ENCODE results near the gene STX1B.
"Not testable (repeated sequence)": the region's sequence is repeated elsewhere in the genome, so short reads cannot be mapped to it uniquely, and the experiment has no call there.

Gene STX1B

DNA sequence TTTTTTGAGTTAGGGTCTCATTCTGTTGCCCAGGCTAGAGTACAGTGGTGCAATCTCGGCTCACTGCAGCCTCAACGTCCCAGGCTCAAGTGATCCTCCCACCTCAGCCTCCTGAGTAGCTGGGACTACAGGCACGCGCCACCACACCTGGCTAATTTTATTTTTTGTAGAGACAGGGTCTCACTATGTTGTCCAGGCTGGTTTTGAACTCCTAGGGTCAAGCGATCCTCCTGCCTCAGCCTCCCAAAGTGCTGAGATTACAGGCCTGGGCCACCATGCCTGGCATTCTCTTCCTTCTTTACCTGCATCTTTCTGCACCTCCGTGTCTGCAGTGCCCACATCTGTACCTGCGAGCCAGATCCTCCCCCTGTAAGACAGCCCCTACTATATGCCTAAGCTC, 1.4 kb upstream of the STX1B start:
- DNase-seq: not testable (repeated sequence)

DNA sequence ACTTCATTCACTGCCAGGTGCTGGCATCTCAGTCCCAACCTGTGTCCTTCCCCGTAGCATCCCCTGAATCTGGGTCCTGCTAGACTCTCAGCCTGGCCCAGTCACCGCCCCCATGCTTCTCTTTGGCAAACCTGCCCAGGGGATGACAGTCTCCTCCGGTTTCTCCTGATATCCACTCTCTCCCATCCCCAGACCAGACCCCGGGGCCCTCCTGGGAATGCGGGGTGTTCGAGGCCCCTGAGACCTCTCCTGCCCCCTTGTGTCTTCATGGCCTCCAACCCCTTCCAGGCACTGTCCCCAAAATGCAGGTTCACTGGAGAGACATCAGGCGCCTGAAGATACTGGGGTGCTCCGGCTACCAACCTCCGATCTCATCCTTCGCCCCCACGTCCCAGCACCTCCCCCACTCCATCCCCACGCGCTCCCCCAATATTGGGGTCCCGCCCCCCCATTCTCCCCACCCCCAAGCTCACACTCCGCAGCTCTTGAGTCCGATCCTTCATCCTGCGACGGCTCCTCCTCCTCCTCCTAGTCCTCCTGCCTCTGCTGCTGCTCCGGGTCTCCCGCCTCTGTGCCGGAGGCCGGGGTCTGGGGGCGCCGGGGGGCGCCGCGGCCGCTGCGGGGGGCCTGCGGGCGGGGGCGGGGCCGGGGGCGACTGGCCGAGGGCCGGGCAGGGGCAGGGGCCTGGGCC, 399 bp downstream of the STX1B start:
- no peak for DNase-seq

DNA sequence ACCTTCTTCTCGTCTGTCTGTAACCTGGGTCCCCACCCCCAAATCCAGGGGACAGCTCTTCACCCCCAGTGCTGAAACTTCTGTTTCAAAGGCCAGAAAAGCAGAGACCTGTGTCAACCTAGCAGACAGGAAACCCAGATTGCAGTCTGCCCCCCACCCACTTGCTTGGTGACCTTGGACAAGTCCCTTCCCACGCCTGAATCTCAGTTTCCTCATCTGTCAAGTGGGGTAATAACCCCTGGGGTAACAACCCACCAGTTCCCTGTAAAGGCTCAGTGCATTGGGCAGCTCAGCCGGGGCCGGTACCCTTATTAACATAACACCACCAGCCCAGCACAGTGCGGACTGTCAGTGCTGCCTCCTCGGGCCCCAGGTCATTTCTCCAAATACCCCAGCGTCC, 1.3 kb downstream of the STX1B start:
- no peak for DNase-seq

DNA sequence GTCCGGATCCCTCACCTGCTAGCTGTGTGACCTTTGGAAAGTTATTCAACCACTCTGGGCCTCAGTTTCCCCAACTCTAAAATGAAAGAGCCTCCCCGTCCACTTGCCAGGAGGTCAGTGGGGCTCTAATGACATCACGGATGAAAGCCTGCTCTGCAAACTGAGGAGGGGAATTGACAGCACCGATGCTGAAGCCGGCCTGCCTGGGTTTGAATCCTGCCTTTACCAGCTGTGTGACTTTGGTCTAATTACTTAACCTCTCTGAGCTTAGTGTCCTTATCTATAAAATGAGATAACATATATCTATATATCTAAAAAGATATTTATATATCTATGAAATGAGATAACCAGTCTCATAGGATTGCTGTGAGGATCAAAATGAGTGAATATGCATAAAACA, 1.9 kb downstream of the STX1B start:
- no peak for DNase-seq

DNA sequence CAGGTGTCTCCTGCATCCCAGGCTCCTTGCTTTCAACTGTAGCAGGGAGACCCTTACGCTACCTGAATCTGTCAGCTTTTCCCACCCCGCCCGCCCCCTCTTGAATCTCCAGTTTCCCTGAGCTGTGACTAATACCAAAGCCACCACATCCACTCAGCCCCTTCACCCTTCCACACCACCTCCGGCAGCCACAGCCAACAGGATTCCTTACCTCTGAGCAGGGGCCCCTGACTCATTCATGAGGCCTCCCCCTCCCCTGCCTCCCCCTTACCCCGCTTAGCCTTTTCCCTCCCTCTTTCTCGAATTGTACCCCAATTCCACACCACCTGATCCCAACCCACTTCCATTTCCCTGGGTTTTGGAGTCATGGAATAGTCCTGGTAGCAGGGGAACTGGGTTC, 2.3 kb downstream of the STX1B start:
- DNase-seq: no peak

DNA sequence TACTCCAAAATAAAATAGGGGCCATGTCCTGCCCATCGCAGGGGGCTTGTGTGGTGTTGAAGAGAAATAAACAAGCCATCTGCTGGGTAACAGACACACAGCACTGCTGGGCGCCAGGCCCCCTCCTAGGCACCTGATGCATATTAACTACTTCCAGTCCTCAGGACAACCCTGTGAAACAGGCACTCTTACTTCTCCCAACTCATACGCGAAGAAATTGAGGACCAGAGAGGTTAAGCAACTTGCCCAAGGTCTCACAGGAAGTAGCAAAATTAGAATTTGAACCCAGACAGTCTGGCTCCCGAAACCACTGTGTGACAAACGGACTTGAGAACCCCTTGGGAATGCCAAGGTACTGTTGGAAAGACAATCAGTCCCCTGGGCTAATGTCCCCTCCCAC, 2.8 kb downstream of the STX1B start:
- DNase-seq: no peak

DNA sequence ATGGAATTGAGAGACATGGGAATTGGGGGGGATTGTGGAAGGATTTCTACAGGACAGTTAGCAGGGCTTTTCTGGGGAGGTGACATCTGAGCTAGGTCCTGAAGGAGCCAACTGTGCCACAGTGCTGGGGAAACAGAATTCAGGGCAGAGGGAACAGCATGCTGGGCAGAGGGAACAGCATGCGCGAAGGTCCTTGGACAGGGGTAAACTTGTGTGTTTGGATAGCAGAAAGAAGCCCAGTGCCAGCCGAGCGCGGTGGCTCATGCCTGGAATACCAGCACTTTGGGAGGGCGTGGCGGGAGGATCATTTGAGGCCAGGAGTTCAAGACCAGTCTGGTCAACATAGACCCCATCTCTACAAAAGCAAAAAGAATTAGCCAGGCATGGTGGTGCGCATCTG, 3.8 kb downstream of the STX1B start:
- no peak for DNase-seq

DNA sequence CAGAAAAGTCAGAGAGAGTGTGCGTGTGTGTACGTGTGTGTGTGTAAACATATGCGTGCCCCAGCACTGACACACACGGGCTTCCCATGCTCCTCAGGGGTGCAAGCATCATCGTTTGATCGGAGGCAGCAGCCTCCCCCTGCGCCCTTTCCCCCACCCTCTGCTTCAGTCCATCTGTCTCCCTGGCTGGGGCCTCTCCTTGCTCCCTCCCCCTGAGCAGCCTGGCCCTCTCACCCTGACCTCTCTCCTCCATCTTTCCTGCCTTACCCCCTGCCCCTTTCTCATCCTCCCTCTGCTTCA, 4.4 kb downstream of the STX1B start:
- no peak for DNase-seq

DNA sequence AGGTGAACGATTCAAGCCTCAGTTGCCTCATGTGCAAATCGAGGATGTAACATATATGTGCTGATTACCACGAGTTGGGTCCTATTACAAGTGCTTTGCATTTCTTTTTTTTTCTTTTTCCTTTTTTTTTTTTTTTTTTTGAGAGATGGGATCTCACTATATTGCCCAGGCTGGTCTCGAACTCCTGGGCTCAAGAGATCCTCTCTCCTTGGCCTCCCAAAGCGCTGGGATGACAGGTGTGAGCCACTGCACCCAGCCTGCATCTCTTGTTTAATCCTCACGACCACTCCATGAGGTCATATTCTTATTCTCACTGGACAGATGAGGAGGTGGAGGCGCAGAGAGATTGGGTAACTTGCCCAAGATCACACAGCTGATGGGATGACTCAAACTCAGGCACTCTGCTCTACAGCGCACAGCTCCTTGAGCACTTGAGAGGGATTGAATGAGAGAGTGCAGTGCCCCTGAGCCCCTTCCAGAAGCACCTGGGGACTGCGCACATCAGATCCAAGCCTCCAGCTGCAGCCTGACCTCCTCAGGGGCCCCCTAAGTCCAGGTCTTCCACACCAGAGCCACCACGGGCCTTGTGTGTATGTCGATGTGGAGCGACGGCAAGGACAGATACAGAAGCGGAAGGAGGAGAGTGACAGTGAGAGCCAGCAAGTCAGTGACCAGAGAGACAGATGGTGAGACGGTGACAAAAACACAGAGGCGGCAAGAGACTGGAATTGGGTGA, 4.9 kb downstream of the STX1B start:
- no peak for DNase-seq

DNA sequence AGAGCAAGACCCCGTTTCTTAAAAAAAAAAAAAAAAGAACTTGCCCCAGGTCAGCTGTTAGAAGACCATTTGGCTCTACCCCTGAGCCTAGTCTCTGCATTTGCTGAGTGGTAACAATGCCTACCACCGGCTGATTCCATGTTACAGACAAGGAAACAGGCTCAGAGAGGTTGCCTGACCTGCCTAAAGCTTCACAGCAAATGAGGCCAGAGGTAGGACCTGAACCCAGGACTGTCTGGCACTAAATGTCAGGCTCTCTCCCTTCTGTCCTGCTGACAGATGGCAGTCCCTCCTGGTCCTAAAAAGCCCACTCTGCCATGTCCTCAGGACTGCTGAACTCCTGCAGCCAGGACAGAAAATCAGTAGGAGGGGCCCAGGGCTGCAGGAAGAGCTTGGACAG, 5.8 kb downstream of the STX1B start:
- no peak for DNase-seq

DNA sequence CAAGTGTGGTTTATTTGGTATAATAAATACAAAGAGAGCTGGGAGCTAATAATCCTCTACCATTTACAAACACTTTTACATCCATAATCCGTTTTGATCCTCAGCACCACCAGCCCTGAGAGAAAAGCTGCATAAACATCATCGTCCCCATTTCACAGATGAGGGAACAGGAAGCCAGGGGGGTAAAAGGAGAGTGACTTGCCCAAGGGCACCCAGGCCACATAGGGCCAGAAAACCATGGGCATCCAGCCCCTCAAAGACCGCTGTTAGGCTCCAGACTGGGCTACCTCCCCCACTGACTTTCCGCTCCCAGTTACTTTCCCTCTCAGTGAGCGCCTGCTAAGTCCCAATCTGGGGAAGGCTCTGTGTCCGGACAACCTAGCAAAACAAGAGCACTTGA, 6.7 kb downstream of the STX1B start:
- DNase-seq: no peak

DNA sequence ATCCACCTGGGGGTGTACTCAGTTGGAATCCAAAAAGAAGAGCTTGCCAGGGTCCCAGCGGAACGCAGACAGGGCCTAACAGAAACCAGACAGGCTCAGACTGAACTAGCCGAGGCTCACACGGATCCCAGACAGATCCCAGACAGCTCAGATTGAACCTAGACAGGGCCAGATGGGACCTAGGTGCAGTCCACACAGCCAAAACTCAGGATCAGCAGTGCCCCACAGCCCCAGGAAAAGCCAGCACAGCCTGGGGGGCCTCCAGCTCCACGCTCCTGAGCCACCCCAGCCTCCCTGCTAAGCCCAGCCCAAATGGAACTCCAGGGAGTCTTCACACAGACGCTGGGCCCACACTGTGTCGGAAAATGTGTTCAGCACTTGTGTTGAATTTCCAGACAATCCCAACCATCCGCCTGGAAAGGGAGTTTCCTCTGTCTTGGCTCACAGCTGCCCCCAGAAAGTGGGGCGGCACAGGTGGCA, 7.5 kb downstream of the STX1B start:
- no peak for DNase-seq

DNA sequence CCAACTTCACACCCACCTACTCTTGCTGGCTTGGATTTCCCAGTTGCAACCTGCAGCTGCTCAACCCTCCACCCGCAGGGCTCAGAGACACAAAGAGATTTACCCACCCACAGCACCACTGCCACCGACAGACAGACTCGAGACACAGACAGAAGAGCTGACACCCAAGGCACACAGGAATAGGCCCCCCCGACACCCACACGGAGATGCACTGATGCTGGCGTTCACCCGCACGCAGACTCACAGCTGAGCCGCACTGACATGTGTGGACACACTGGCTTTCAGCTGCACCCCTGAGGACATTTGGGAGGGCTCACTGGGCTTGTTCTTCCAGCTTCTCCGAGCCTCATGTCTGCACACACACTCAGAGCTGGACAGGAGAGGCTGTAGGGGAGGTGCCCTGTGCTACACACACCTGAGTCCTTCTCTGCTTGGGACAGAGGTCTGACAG, 8.2 kb downstream of the STX1B start:
- no peak for DNase-seq

DNA sequence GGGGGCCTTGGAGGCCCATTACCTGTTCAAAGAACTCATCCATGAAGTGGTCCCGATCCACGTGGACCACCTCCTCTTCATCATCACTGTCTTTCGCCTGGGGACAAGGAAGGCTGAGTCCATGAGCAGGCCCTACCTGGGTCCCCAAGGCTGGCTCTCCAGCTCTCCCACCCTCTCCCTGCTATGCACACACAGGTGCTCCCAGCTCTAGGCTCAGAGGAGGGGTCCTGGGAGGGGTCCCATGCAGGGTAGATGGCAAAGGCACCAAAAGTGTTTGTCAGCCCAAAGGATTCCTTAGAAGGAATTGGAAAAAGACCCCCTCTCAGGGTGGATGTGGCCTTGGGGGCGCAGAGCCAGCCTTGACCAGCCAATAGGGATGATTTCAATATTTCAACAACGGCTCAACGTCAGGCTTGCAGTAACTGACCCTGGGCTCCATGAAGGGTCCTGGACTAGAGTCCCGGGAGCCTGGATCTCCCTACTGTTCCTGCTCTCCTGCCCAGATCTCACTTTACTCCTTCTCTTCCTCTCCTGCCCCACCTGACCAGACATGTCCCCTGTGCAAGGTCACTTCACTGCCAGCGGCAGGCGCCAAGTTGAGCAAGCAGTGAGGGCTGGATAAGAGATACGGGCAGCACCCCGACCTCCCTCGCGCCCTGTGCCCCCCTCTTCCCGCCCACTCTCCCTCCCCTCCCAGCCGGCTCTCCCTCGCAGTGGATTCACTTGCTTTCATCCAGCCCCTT, 8.8 kb downstream of the STX1B start:
- no peak for DNase-seq

DNA sequence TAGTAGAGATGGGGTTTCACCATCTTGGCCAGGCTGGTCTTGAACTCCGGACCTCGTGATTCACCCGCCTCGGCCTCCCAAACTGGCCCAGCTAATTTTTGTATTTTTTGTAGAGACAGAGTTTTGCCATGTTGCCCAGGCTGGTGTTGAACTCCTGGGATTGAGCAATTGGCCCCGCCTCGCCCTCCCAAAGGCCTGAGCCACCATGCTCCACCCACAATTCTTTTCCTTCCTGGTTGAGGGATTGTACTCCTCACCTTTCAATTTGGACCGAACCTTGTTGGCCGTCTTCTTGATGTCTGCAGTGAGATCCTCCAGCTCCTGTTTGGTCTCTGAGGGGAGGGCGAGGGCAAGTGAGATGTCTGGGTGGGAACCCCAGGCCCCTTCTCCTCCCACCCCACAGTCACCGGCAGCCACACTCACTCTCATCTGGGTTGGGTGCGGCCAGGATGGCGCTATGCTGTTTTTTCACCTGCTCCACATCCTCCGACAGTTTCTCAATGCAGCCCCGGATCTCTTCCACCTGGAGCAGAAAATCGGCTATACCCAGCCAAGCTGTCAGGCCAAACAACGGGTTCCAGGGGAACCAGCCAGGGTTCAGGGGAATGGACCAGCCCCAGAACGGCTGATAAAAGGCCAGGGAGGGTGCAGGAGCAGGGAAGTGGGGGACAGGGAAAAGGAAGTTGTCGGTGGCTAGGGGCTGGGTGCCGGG, 9.6 kb downstream of the STX1B start:
- no peak for DNase-seq

DNA sequence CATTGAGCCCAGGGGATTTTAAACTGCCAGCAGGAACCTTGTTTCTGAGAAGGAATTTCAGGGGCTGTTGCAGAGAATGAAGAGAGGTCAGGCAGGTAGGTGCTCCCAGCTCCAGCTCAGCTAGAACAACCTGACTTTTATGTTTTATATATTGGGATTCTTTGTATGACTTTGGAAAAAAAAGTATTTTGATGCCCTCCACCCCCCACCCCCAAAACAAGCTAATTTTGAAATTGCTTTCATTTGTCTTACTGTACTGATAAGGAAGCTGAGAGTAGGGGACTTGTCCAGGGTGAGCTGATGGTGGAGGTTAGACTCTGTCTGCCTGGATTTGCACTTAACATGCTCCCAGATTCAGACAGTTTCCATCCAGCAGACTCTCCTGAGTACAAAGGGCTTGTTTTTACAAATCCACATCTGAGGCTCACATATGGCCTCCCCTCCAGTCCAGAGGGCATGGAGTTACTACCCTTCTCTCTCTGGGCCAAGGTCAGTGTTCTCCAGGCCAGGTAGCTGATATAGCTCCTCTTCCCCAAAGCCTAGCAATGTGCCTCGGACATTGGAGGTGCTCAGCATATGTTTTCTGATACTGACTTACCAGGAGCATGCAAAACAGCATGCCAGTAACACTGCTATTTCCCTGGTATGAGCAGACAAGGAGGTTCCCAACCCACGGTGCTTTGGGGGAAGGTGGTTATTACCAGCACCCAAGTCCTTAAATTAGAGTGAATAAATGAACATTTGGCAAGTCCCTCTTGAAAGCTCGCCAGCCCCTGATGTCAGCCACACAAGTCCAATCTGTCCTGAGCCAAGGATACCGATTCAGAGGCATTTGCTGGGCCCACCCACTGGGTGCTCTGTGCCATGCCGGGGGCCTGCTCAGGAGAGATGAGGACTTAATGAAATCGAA, 11.3 kb downstream of the STX1B start:
- DNase-seq: no peak

DNA sequence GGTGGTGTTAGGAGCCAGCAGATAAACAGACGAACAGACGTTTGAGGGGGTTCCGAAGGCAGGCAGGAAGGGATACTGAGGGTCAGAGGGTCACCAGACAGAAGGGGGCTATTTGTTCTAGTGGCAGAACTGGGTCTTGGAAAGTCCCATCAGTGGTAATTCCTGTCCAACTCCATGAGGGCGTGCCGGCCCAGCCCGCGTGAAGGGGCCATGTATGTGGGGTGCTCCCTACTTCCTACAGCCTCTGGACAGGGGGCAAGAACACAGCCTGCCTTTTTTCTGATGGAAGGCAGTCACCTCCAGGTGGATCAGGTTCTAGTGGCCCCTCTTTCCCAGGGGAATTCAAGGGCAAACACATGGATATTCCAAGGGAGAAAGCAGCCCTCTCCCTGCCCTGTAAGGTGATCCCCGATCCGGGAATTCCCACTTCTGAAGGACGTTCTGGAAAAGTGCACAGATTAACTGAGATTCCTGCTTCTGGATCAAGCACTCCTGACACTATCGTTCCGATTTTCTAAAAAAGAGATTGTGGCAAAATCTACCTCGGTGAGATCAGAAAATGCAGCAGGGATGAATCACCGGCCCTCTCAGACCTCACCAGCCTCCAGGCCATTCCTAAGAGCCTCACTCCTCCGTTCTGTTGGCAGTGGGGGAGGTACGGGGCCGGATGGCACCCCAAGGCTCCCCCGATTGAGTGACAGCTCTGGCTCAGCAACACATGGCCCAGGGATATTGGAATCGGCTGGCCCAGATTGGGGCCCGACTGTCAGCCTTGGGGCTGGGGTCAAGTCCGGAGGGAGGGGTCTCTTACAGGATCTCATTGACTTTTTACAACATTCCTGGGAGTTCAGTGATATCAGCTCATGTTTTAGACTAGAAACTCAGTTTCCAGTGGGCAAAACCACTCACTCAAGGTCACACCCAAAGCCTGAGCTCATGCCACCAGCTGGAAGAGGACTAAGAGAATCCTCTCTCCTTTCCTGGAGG, 12.4 kb downstream of the STX1B start:
- DNase-seq: no peak

DNA sequence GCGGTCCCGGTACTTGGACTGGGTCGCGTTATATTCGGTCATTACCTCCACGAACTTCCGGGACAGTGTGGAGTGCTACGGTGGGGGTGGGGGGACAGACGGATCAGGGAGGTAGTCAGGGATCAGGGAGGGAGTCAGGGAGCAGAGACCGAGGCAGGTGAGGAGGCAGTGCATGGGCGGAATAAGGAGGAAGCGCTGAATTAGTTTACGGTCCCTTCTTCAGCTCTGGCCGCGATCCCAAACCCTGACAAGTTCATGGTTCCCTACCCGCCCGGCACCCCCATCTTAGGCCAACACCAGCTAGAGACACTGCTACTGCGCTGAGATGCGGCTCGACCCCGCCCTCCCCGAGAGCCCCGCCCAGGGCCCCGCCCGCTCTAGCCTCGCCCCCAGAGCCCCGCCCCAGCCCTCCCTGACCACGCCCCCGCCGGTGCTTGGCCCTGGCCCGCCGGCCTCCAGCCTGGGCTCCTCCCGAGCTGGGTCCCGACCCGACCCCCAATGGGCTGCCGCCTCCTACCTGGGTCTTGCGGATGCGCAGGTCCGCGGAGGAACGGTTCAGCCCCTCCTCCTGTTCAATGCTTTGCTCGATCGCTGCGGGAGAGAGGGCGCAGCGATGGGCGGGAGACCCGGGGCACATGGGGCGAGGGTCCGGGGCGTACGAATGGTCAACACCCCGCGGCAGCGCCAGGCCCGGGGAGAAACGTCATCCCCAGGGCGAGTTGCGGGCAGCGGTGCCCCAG, 13.3 kb downstream of the STX1B start:
- DNase-seq: no peak

DNA sequence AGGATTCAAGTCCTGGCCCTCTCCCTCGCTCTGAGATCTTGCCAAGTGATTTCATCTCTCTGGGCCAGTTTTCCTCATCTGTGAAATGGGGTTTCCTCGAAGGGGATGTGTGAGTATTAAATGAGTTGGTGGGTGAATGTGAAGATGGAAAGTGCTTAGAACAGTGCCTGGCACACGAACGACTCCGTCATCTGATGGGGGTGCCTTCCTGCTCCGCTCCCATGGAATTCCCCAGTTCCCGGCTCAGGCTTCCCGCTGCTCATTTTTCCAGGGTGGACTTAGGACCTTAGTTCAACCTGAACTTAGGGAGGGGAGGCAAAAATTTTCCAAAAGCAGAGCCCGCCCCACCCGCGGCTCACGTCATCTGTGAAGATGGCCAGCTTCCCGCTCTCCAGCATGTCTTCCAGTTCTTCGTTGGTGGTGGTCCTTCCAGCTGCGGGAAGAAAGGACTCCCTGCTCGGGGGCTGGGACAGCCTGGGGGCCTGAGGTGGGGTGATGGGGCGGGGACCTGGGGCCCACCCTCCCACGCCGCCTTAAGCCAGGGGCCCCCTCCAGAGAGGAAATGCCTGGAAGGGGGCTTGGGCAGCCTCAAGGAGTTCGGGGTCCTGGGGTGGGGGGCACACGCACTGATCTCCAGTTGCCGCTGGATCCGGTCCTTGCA, 14.0 kb downstream of the STX1B start:
- DNase-seq: no peak

DNA sequence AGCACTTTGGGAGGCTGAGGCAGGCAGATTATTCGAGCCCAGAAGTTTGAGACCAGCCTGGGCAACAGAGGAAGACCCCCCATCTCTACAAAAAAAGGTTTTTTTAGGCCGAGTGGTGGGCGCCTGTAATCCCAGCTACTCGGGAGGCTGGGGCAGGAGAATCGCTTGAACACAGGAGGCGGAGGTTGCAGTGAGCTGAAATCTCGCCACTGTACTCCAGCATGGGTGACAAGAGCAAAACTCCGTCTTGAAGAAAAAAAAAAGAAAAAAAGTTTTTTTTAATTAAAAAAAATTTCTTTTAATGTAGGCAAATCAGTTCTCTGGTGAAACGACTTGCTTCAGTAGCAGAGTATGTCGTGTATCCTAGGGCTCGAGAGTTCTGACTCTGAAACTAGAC, 14.5 kb downstream of the STX1B start:
- no peak for DNase-seq
